GM19023 (cell line): Measurements from ENCODE around the gene PRLHR.
"Not testable (repeated sequence)": the region's sequence is repeated elsewhere in the genome, so short reads cannot be mapped to it uniquely, and the experiment has no call there.

Experiments
- ATAC-seq: cut with Tn5 transposase; IDR thresholded peaks from one replicate; pipeline ENCODE4 v1.9.1; 2021; ENCODE audit warnings: mild to moderate bottlenecking, moderate library complexity; ENCODE audit not compliant: unreplicated experiment

Gene PRLHR

DNA sequence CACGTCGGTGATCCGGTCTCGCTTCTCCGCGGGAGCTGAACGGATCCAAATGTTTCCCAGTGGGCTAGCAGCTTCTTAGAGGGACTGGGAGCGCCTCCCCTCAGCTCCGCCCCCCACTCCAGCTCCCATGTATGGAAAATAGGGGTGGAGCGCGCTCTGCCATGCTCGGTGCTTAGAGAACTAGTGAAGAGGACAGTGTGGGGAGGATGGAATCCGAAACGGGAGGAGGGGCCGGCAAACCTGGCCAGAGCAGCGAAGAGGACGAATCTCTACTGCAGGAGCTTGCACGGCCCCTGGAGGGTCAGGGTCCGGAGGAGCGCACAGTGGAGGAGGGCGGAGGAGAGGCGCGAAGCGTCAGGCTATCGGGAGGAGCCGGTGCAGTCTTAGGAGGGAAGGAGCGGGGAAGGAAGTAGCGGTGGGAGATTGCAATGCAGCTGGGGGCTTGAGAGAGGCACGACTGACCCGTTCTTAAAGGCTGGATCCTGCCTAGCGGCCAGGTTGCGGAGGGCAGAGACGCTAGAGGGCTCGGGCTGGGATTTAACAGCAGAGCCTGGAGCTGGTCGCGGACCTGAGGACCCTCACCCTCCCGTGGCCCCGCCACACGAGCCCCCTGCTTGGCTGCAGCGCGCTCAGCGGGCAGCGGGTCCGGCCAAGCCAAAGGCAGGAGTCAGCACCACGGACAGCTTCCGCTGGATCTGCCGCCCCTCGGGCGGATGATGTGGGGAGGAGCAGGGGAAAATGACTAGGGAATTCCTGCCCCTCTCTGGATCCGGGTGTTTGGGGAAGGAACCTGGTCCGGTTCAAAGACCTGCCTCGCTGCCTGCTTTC is at the start of gene PRLHR:
Gene PRLHR (minus strand): TSS at position 51 of the 828 bp plus-strand sequence. CDS start 404 bp downstream, outside the sequence.
- no peak for ATAC-seq

DNA sequence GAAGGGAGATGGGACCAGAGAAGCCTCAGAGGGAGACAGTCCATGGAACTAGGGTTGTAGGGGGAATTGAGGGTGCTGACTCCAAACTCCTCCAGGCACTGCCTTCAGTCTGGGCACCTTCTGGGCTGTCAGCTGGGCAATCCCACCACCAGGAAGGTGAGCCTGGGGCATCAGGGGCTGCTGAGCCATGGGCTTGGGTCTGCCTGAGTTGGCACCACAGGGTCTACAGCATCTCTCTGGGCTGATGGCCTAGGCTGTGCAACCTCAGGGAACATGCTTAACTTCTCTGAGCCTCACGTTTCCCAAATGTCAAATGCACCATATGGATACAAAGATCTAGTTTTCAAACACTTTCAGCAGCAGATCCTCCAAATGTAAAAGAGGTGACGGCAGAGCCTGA is 46.8 kb upstream of the PRLHR start:
- ATAC-seq, result no peak

DNA sequence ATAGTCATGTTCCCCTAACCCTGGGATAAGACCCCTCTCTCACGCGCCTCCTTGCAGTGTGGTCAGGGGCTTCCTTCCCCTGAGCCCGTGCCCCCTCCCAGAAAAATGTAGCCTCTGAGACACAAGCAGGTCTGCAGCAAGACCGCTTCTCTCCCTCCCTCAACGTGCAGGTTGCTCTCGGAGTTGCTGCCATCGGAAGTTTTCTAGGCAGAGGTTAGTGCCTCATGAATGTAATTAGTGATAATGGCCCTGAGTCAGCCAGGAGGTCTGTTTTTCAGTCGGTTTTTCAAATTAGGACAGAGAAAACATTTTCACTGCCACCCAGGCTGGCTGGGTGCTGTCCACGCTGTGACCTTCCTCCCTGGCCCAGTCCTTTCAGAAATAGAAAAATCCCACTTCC is 43.2 kb upstream of the PRLHR start:
- no peak for ATAC-seq

GRCh38 chr10:118635674-118636402 is 40.4 kb upstream of the PRLHR start:
- no peak for ATAC-seq

DNA sequence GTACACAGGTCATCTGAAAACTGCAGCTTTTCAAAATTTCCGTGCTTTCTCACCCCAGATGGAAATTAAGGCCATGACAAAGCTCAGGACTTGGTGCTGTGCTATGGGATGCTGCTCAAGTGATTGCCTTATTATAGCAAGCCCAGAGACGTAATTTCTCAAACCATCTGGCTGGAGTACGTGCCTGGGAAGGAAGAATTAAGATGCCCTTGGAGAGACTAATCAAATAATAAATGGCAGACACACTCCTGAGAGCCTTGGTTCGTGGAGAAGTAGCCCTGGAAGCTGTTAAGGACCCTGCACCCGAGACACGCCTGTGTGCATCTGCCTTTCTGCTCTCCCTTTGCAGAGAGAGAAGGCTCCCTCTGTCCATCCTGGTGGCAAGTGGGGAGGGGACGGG is 38.3 kb upstream of the PRLHR start:
- no peak for ATAC-seq

GRCh38 chr10:118629211-118629610 is 33.8 kb upstream of the PRLHR start:
- ATAC-seq, result no peak

- ATAC-seq, result no peak
These were observed 32.9 kb upstream of the PRLHR start for GRCh38 chr10:118628397-118628796.

GRCh38 chr10:118626953-118627352 is 31.5 kb upstream of the PRLHR start:
- no peak for ATAC-seq

DNA sequence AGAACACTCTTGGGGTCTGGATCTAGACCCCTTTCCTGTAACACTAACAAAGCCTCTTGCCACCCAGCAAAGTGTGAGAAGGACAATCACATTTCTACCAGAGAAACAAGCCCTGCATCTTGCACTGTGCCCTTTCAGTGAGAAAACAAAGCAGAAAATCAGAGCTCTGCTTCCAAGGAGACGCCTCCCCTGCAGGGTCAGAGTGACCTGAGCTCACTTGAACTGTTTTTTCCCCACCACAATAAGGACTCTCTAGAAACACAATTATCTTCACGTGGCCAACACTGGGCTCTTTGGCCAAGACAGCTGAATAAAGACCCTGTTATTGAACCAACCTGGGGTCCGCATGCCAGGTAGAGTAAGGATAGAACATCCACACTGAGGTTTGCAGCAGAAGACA is 30.1 kb upstream of the PRLHR start:
- ATAC-seq, result no peak

GRCh38 chr10:118624747-118625146 is 29.3 kb upstream of the PRLHR start:
- no peak for ATAC-seq

- no peak for ATAC-seq
These were observed 26.0 kb upstream of the PRLHR start for GRCh38 chr10:118621304-118621942.

DNA sequence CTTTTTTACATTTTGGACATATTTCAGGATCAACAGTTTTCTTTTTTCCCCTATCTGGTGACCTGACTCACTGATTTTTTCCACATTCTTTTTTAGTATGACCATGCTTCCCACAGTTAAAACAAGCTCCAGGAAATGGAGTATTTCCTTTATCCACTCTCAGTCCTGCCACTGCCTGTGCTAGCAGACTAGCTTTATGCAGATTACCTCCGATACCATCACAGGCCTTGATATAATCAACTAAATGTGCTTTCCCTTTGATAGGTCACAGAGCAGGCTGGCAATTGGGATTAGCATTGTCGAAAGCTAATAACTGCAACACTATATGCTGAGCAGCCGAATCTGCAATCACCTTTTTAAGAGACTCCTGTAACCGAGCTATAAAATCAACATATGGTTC is 18.4 kb upstream of the PRLHR start:
- ATAC-seq, result not testable (repeated sequence)

DNA sequence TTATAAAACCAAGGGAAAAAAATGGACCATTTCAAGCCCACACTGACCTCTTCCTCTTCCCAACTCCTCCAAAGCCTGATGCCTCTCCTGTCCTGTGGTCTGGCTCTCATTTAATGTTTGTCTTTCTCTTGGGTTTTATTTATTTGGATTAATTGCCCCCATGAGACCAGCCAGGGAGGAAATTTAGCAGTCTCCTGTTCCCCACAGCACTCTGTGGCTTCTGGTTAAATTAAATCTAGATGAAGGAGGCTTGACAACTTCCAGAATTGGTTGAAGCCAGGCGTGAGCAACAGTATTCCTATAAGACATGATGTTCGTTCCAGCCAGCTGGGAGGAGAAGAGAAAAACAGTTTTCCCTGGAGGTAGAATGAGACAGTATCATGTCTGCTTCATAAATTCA is 15.1 kb upstream of the PRLHR start:
- no peak for ATAC-seq

- no peak for ATAC-seq
These were observed 12.4 kb upstream of the PRLHR start for GRCh38 chr10:118607768-118608354.

DNA sequence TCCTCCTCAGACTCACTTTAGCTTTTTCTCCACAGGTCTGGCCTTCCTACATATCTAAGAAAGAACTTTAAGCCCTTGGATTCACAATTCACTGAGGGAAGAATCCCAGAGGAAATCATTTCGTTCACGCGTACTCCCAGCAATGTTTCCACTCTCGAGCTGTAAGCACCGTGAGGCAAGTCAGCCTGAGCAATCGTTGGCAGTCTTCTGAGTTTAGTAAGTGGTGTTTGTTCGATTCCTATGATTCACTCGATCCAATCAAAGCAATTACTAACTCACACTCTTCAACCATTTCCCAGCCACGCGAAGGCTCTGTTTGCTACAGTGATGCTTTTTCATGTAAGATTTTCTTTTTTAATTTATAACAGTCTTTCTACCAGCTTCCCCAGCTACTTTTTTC is 10.2 kb upstream of the PRLHR start:
- ATAC-seq, result no peak

DNA sequence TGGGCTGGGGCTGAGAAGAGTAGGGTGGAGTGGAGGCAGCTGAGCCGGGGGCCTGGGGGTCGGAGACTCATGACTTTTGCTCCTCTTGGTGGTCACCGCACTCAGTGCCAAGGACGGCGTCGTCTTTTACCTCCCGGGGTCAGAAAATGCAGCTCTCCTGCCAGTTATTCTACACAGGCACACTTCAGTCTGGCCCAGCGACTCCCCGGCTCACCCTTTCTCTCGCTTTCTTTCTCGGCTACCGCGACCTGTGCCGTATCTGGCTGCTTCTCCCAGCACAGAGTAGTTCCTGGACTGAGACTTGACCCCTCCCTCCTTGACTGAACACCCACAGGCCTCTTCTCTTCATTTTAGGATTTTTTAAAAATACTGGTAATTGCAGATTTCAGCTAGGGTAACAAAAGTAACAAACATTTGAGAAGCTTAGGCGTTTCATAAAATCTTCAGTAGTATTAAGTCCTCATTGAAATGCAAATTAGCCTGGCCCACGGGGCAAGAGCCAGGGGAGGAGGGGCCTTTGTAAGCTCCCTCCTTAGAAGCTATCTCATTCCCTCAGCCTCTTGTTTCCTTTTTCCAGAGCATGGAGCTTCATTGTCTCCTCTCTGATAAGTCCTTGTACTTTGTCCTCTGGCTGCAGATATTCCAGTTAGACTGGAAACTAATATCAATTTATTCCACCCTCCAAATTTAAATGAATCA is 1.1 kb upstream of the PRLHR start:
- ATAC-seq, result no peak

GRCh38 chr10:118595064-118595420 is 406 bp downstream of the PRLHR start:
- no peak for ATAC-seq

DNA sequence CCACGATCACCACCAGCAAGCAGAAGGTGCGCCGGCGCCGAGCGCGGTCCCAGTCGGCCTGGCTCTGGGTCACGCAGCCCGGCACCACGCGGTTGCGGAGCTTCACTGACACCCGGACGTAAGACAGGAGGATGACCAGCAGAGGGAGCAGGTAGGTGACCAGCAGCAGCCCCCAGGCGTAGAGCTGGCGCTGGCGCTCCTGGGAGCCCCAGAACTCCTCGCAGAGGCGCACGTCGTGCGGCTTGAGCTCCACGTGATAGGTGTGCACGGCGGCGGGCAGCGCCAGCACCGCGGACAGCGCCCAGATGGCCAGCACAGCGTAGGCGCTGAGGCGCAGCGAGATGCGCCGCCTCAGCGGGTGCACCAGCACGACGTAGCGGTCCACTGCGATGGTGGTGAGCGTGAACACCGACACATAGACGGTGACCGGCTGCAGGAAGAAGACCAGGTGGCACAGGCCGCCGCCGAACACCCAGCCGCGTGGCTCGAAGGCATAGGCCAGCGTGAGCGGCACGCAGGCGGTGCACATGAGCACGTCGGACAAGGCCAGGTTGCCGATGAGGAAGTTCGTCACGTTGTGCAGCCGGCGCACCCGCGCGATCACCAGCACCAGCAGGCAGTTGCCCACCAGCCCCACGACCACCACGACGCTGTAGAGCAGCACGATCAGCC is 920 bp downstream of the PRLHR start:
- no peak for ATAC-seq

- no peak for ATAC-seq
These were observed 2.6 kb downstream of the PRLHR start for GRCh38 chr10:118592675-118593330.

DNA sequence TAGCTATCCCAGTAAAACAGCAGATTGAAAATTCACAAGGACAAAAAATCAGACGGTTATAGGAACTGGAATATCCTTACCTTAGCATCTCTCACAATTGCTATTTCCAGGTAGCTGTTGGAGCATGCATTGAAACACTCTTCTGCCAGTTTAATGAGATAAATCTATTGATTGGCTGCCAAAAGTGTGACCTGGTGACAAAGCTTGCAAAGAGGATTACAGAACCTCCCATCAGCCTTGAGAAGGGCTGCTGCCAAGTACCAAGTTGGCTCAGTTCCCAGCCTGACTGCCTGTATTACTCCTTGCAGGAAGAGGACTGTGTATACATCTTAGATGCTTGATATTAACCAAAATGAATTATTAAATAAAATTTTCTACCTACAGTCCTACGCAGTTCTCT is 5.1 kb downstream of the PRLHR start:
- ATAC-seq, result no peak
